Ishikawa (cell line): ENCODE results near the gene SH3BP4.

Experiments
- CEBPB ChIP-seq: IDR thresholded peaks from 2 replicates; pipeline ENCODE4 v1.6.1; 2012
- CREB1 ChIP-seq: IDR thresholded peaks from 2 replicates; pipeline ENCODE4 v1.6.1; 2012; ENCODE audit warnings: low read depth
- EGR1 ChIP-seq: IDR thresholded peaks from 2 replicates; pipeline ENCODE4 v1.6.1; 2012
- EP300 ChIP-seq: IDR thresholded peaks from 2 replicates; pipeline ENCODE4 v1.6.1; 2012; ENCODE audit warnings: borderline replicate concordance
- FOXM1 ChIP-seq: IDR thresholded peaks from 2 replicates; pipeline ENCODE4 v1.6.1; 2012; ENCODE audit warnings: low read depth, borderline replicate concordance
- NFIC ChIP-seq: IDR thresholded peaks from 2 replicates; pipeline ENCODE4 v1.6.1; 2012
- RAD21 ChIP-seq: IDR thresholded peaks from 2 replicates; pipeline ENCODE4 v1.6.1; 2012; ENCODE audit warnings: low read depth
- TAF1 ChIP-seq: IDR thresholded peaks from 2 replicates; pipeline ENCODE4 v1.6.1; 2012; ENCODE audit warnings: low read depth, mild to moderate bottlenecking
- TCF12 ChIP-seq: IDR thresholded peaks from 2 replicates; pipeline ENCODE4 v1.6.1; 2012; ENCODE audit warnings: low read depth
- TEAD4 ChIP-seq: IDR thresholded peaks from 2 replicates; pipeline ENCODE4 v1.6.1; 2012
- YY1 ChIP-seq: IDR thresholded peaks from 2 replicates; pipeline ENCODE4 v1.6.1; 2012; ENCODE audit warnings: low read depth
- ZBTB7A ChIP-seq: IDR thresholded peaks from 2 replicates; pipeline ENCODE4 v1.6.1; 2012; ENCODE audit warnings: low read depth
- TF ChIP-seq, protein P1 (sequence below): IDR thresholded peaks from 2 replicates; pipeline ENCODE4 v1.6.1; 2012
- TF ChIP-seq, protein P2 (sequence below): IDR thresholded peaks from 2 replicates; pipeline ENCODE4 v1.6.1; 2012
- TF ChIP-seq, protein P3 (sequence below): IDR thresholded peaks from 2 replicates; pipeline ENCODE4 v1.6.1; 2012; ENCODE audit warnings: low read depth, mild to moderate bottlenecking

SH3BP4 gene

DNA sequence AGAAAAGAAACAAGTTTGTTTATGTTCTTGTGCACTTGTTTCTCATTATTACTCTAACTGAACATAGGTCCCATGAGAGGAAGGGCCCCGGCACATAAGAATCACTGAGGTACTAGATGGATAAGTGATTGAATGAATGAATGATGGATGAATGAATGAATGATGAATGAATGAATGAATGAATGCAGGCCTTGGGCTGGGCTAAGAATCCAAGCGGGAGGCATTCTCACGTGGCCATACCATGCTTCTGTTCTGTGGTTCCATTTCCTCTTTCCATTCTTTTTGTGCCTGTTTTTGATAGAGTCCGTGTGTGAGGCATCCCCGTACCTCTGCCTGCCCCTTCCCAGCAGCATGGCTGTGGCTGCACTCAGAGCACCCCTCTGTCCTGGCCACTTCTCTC lies 94.8 kb downstream of the SH3BP4 start:
- no peak for TF ChIP-seq TEAD4
- no peak for TF ChIP-seq RAD21
- no peak for TF ChIP-seq NFIC
- TF ChIP-seq, protein P1, sequence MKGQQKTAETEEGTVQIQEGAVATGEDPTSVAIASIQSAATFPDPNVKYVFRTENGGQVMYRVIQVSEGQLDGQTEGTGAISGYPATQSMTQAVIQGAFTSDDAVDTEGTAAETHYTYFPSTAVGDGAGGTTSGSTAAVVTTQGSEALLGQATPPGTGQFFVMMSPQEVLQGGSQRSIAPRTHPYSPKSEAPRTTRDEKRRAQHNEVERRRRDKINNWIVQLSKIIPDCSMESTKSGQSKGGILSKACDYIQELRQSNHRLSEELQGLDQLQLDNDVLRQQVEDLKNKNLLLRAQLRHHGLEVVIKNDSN, result no peak
- TF ChIP-seq CREB1, result no peak
- no peak for TF ChIP-seq CEBPB
- TF ChIP-seq TAF1, result no peak
- TF ChIP-seq TCF12, result no peak
- no peak for TF ChIP-seq YY1
- TF ChIP-seq EGR1, result no peak
- TF ChIP-seq EP300, result no peak
- no peak for TF ChIP-seq FOXM1
- TF ChIP-seq ZBTB7A, result no peak
- TF ChIP-seq, protein P2, sequence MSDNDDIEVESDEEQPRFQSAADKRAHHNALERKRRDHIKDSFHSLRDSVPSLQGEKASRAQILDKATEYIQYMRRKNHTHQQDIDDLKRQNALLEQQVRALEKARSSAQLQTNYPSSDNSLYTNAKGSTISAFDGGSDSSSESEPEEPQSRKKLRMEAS, result no peak
- TF ChIP-seq, protein P3, sequence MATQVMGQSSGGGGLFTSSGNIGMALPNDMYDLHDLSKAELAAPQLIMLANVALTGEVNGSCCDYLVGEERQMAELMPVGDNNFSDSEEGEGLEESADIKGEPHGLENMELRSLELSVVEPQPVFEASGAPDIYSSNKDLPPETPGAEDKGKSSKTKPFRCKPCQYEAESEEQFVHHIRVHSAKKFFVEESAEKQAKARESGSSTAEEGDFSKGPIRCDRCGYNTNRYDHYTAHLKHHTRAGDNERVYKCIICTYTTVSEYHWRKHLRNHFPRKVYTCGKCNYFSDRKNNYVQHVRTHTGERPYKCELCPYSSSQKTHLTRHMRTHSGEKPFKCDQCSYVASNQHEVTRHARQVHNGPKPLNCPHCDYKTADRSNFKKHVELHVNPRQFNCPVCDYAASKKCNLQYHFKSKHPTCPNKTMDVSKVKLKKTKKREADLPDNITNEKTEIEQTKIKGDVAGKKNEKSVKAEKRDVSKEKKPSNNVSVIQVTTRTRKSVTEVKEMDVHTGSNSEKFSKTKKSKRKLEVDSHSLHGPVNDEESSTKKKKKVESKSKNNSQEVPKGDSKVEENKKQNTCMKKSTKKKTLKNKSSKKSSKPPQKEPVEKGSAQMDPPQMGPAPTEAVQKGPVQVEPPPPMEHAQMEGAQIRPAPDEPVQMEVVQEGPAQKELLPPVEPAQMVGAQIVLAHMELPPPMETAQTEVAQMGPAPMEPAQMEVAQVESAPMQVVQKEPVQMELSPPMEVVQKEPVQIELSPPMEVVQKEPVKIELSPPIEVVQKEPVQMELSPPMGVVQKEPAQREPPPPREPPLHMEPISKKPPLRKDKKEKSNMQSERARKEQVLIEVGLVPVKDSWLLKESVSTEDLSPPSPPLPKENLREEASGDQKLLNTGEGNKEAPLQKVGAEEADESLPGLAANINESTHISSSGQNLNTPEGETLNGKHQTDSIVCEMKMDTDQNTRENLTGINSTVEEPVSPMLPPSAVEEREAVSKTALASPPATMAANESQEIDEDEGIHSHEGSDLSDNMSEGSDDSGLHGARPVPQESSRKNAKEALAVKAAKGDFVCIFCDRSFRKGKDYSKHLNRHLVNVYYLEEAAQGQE, result no peak

DNA sequence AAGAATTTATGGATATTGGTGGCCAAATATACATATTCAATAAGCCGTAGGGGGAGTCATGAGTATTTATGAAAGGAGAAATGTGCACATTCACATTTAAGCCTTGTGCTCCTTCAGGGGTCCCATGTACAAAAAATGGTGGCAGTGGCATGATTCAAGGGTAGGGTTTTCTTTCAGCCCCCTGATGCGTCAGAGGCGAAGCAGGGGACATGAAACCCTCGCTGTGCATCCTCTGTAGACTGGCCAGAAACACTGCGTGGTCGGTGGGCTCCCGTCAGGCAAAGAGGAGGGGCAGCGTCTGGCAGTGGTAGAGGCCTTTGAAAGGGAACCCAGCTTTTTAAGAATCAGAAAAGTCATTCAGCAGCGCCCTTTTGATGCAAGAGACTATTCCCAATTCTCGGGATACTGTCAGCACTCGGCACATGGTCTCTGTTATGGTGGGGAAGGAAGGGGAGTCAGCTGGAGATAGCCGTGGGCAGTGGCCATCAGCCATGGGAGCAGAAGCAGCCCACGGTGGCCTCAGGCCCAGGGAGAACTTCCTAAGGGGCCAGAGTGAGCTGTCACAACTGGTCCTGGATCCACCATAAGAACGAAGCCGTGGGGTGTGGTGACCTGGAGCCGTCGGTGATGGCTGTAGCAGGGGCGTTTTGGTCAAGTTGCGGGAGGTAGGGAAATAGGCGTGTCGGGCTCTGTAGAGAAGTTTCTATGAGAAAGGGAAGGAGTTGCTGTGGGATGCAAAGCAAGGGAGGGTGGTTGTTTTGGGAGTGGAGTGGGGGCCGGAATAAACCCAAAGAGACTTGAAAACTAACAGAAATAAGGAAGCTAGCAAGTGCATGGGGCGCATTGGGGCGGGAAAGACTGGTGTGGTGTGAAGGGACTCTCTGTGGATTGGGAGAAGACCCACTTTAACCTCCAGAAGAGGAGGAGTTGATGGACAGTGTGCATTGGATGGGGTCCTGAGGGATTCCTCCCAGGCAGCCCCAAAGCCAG lies 95.6 kb downstream of the SH3BP4 start:
- TF ChIP-seq TAF1, result no peak
- TF ChIP-seq, protein P2, result 0 out of 2 replicates have a peak, but pooled peaks have one; percentile 25
- TF ChIP-seq FOXM1, result no peak

DNA sequence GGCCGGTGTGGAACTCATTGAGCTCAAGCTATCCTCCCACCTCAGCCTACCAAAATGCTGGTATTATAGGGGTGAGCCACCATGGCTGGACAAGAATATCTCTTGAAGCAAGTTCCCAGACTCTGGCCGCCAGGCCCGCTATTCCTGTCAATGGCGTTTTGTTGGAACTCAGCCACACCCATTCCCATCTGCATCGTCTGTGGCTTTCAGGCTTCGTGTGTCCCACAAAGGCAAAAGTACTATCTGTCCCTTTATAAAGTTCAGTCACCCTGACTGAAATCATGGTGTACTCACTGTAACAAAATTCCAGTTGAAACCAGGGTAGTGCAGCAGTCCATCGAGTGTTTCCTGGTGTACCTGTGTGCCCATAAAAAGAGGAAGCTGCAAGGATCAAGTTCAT lies 96.7 kb downstream of the SH3BP4 start:
- TF ChIP-seq EGR1, result no peak
- TF ChIP-seq NFIC, result no peak
- no peak for TF ChIP-seq TAF1
- TF ChIP-seq ZBTB7A, result no peak
- TF ChIP-seq YY1, result no peak
- TF ChIP-seq, protein P1, result no peak
- TF ChIP-seq, protein P2, result no peak
- no peak for TF ChIP-seq TEAD4
- TF ChIP-seq EP300, result no peak
- TF ChIP-seq, protein P3, result no peak

DNA sequence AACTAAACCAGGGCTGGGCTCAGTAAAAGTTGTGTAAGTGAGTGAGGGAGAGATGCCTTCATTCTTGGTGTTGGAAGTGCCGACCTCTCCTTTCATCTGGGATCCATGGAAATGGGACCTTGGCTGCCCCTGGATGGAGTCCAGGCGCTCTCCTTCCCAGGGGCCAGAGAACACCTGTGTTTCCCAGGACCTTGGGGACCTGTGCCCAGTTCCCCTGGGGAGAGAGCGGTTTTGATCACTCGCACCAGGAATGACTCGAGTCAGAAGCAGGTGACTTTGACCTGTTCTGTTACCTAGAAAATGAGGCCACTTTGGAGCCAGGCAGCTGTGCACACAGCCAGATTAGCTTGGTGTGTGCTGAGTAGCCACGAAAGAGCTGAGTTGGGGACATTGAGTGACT lies 97.3 kb downstream of the SH3BP4 start:
- no peak for TF ChIP-seq TEAD4
- peak; percentile 37 for TF ChIP-seq NFIC
- TF ChIP-seq TCF12, result peak; percentile 64
- no peak for TF ChIP-seq FOXM1
- TF ChIP-seq CEBPB, result no peak
- no peak for TF ChIP-seq ZBTB7A
- TF ChIP-seq, protein P3, result no peak
- TF ChIP-seq EP300, result no peak
- TF ChIP-seq, protein P1, result no peak
- no peak for TF ChIP-seq CREB1
- no peak for TF ChIP-seq EGR1
